RWPE2 (cell line): ENCODE data around the gene ITLN2.

Source experiments
- ATAC-seq: fragments of 200-7000 bp; cut with Tn5 transposase; 3 replicates; pipeline ENCODE4 v1.9.1; 2021; ENCODE audit warnings: low read depth
- DNase-seq: peaks from one replicate; pipeline ENCODE4 v3.0.0-alpha.2; 2020; ENCODE audit warnings: low spot score
- H3K27ac ChIP-seq: fragments of 450-650 bp; 2 replicates; pipeline ENCODE4 v1.5.1; 2017; ENCODE audit warnings: mild to moderate bottlenecking; ENCODE audit not compliant: poor library complexity, severe bottlenecking
- H3K27me3 ChIP-seq: fragments of 250-450 bp; sonication (Bioruptor Pico); 2 replicates; pipeline ENCODE4 v1.5.1; 2021; ENCODE audit warnings: mild to moderate bottlenecking, moderate library complexity; ENCODE audit not compliant: insufficient read depth, poor library complexity, severe bottlenecking
- H3K36me3 ChIP-seq: fragments of 250-450 bp; sonication (Bioruptor Pico); 2 replicates; pipeline ENCODE4 v1.5.1; 2020; ENCODE audit warnings: low read depth, mild to moderate bottlenecking, moderate library complexity
- H3K4me1 ChIP-seq: fragments of 250-450 bp; sonication (Bioruptor Pico); 2 replicates; pipeline ENCODE4 v1.5.1; 2021; ENCODE audit warnings: mild to moderate bottlenecking, moderate library complexity; ENCODE audit not compliant: insufficient read depth, poor library complexity, severe bottlenecking
- H3K4me3 ChIP-seq: fragments of 250-450 bp; sonication (Bioruptor Pico); 2 replicates; pipeline ENCODE4 v1.5.1; 2021; ENCODE audit warnings: mild to moderate bottlenecking, moderate library complexity; ENCODE audit not compliant: severe bottlenecking
- H3K9me3 ChIP-seq: fragments of 250-450 bp; sonication (Bioruptor Pico); 2 replicates; pipeline ENCODE4 v1.5.1; 2021; ENCODE audit warnings: mild to moderate bottlenecking, moderate library complexity; ENCODE audit not compliant: severe bottlenecking
- CTCF ChIP-seq: fragments of 450-650 bp; IDR thresholded peaks from one replicate; pipeline ENCODE4 v1.5.1; 2017; ENCODE audit warnings: mild to moderate bottlenecking, moderate library complexity; ENCODE audit not compliant: poor library complexity, severe bottlenecking

ITLN2 gene

GRCh38 chr1:160975026-160975425 is 20.4 kb upstream of the ITLN2 start:
- H3K36me3 ChIP-seq: no peaks in the 10 kb centered on the region
- TF ChIP-seq CTCF: no peak
- ATAC-seq (no peak), DNase-seq (no peak)
- H3K4me3 ChIP-seq: no peak overlapping the region
- H3K9me3 ChIP-seq: no peaks in the 10 kb centered on the region
- no peaks in the 10 kb centered on the region for H3K4me1 ChIP-seq
- H3K27me3 ChIP-seq: peaks cover 12% of the 10 kb centered on the region
- no peak overlapping the region for H3K27ac ChIP-seq

- Histone ChIP-seq H3K4me1 (no peaks in the 10 kb centered on the region), H3K27ac (no peak overlapping the region), H3K36me3 (no peaks in the 10 kb centered on the region), H3K9me3 (no peaks in the 10 kb centered on the region), H3K27me3 (peaks cover 12% of the 10 kb centered on the region), H3K4me3 (no peak overlapping the region)
- no peak for TF ChIP-seq CTCF
- ATAC-seq (no peak), DNase-seq (no peak)
These were observed 18.9 kb upstream of the ITLN2 start for GRCh38 chr1:160973491-160973890.

- Histone ChIP-seq H3K4me3 (no peak overlapping the region), H3K36me3 (no peaks in the 10 kb centered on the region), H3K27ac (no peak overlapping the region), H3K9me3 (no peaks in the 10 kb centered on the region), H3K27me3 (peaks cover 12% of the 10 kb centered on the region), H3K4me1 (no peaks in the 10 kb centered on the region)
- no peak for TF ChIP-seq CTCF
- ATAC-seq (no peak), DNase-seq (no peak)
These were observed 18.3 kb upstream of the ITLN2 start for GRCh38 chr1:160972939-160973338.

- DNase-seq (no peak), ATAC-seq (peak; percentile 44; the same call in 2 of the 3 replicates)
- no peak for TF ChIP-seq CTCF
- H3K9me3 ChIP-seq: no peaks in the 10 kb centered on the region
- peaks cover 12% of the 10 kb centered on the region for H3K27me3 ChIP-seq
- no peaks in the 10 kb centered on the region for H3K4me1 ChIP-seq
- no peak overlapping the region for H3K27ac ChIP-seq
- no peak overlapping the region for H3K4me3 ChIP-seq
- no peaks in the 10 kb centered on the region for H3K36me3 ChIP-seq
These were observed 17.0 kb upstream of the ITLN2 start for GRCh38 chr1:160971618-160972056.

- no peak for TF ChIP-seq CTCF
- H3K9me3 ChIP-seq: no peaks in the 10 kb centered on the region
- H3K4me1 ChIP-seq: no peaks in the 10 kb centered on the region
- ATAC-seq (no peak), DNase-seq (no peak)
- H3K27me3 ChIP-seq: no peaks in the 10 kb centered on the region
- H3K4me3 ChIP-seq: no peak overlapping the region
- no peaks in the 10 kb centered on the region for H3K36me3 ChIP-seq
- no peak overlapping the region for H3K27ac ChIP-seq
These were observed 8.9 kb upstream of the ITLN2 start for GRCh38 chr1:160963521-160963920.
